Coronary artery (tissue), 2 donors: ENCODE measurements around the gene TFB2M.
A peak's percentile ranks its signal among the peaks of the same experiment; 100 is the strongest.

ENCODE experiments used
- DNase-seq: peaks from one replicate; pipeline ENCODE4 v3.0.0-alpha.2; 2017; ENCODE audit warnings: low spot score
- H3K27ac ChIP-seq, 2 donors: fragments of 200-600 bp; sonication (generic); one replicate each; pipeline ENCODE4 v1.5.1; 2016 to 2019
- H3K4me3 ChIP-seq: fragments of 200-600 bp; sonication (generic); 2 replicates; pipeline ENCODE4 v1.5.1; 2016; ENCODE audit warnings: mild to moderate bottlenecking, moderate library complexity
- CTCF ChIP-seq: fragments of 200-600 bp; sonication (generic); IDR thresholded peaks from one replicate; pipeline ENCODE4 v1.5.1; 2019; ENCODE audit warnings: antibody characterized with exemption

The TFB2M gene

GRCh38 chr1:246583056-246583440 is 17.0 kb upstream of the TFB2M start:
- DNase-seq: no peak
- Histone ChIP-seq H3K4me3 (no peak overlapping the region), H3K27ac (peak overlapping the region in 1 of 2 donors; percentile 63)
- TF ChIP-seq CTCF: no peak

GRCh38 chr1:246582301-246583055 is 16.4 kb upstream of the TFB2M start:
- Histone ChIP-seq H3K4me3 (no peak overlapping the region), H3K27ac (peak overlapping the region in 1 of 2 donors; percentile 51)
- TF ChIP-seq CTCF: no peak
- DNase-seq: no peak

- DNase-seq: no peak
- peak overlapping the region; percentile 49 to 61 for H3K27ac ChIP-seq
- peak overlapping the region; percentile 18 for H3K4me3 ChIP-seq
- no peak for TF ChIP-seq CTCF
Measured at GRCh38 chr1:246580497-246581370, 14.7 kb upstream of the TFB2M start.

- Histone ChIP-seq H3K4me3 (no peak overlapping the region), H3K27ac (peak overlapping the region; percentile 49 to 64)
- no peak for DNase-seq
- TF ChIP-seq CTCF: no peak
Measured at GRCh38 chr1:246579818-246580217, 13.8 kb upstream of the TFB2M start.

- no peak for DNase-seq
- Histone ChIP-seq H3K4me3 (no peak overlapping the region), H3K27ac (no peak overlapping the region)
- TF ChIP-seq CTCF: no peak
Measured at GRCh38 chr1:246577720-246578106, 11.7 kb upstream of the TFB2M start.

GRCh38 chr1:246577082-246577719 is 11.1 kb upstream of the TFB2M start:
- no peak overlapping the region for H3K4me3 ChIP-seq
- TF ChIP-seq CTCF: no peak
- no peak for DNase-seq
- no peak overlapping the region for H3K27ac ChIP-seq
